Measurements from ENCODE around the gene TPRX2. TPM values are rescaled to one million over a fixed set of nuclear protein-coding genes. Genes with fewer than 3 reads are reported as not detected.

TPRX2 gene
- total and polyA plus RNA-seq, 10 of the 15 experiments (the other 5 are each of a cell fraction or from before 2014, with no cell fraction given) = not detected

- Histone ChIP-seq H3K79me2 (ENCODE audit: control insufficient read depth, insufficient read depth, low read length) (no peaks in the 10 kb centered on the region), H3K9me3 (replicated peaks; ENCODE audit: control insufficient read depth, insufficient read depth, low read length) (no peaks in the 10 kb centered on the region; the same call in 2 of the 3 replicates), H3K36me3 (ENCODE audit: control insufficient read depth in 2 of 2, insufficient read depth in 2 of 2, low read length in 1 of 2) (no peaks in the 10 kb centered on the region), H3K4me3 (no peak overlapping the region), H3K4me2 (ENCODE audit: control insufficient read depth, insufficient read depth) (no peak overlapping the region), H3K9ac (ENCODE audit: control insufficient read depth, insufficient read depth, low read length) (no peak overlapping the region), H3K27ac (ENCODE audit: control insufficient read depth, insufficient read depth) (no peak overlapping the region), H3K27me3 (replicated peaks in 1 of 2; ENCODE audit: control insufficient read depth in 2 of 2, insufficient read depth in 2 of 2, low read length in 1 of 2) (no peaks in the 10 kb centered on the region), H2AFZ (ENCODE audit: control insufficient read depth, low read depth, low read length) (no peak overlapping the region), H4K20me1 (ENCODE audit: control insufficient read depth, insufficient read depth) (no peaks in the 10 kb centered on the region), H3K4me1 (ENCODE audit: control insufficient read depth, insufficient read depth, low read length) (no peaks in the 10 kb centered on the region)
- BruUV-seq (replicated peaks) = no TSS peak
- ChIA-PET CTCF (no interaction called here), RAD21 (ENCODE audit: unreplicated experiment) (no interaction called here), POLR2A (no interaction called here), SMC1A (ENCODE audit: uncharacterized antibody, unreplicated experiment) (no interaction called here)
- DNase-seq (ENCODE audit: low read depth, low spot score) (no peak), FAIRE-seq (no peak), ATAC-seq (no peak)
- 46% methylated on average over 7 of the region's 7 CpGs for WGBS (ENCODE audit: insufficient coverage, insufficient replicate concordance, low lambda C conversion rate, missing lambda C conversion rate)
- in situ Hi-C loops (cut with MboI) = no loop called here
- intact Hi-C loops (cut with micrococcal nuclease; ENCODE audit: unreplicated experiment) = no loop called here
- TF ChIP-seq, protein P1, sequence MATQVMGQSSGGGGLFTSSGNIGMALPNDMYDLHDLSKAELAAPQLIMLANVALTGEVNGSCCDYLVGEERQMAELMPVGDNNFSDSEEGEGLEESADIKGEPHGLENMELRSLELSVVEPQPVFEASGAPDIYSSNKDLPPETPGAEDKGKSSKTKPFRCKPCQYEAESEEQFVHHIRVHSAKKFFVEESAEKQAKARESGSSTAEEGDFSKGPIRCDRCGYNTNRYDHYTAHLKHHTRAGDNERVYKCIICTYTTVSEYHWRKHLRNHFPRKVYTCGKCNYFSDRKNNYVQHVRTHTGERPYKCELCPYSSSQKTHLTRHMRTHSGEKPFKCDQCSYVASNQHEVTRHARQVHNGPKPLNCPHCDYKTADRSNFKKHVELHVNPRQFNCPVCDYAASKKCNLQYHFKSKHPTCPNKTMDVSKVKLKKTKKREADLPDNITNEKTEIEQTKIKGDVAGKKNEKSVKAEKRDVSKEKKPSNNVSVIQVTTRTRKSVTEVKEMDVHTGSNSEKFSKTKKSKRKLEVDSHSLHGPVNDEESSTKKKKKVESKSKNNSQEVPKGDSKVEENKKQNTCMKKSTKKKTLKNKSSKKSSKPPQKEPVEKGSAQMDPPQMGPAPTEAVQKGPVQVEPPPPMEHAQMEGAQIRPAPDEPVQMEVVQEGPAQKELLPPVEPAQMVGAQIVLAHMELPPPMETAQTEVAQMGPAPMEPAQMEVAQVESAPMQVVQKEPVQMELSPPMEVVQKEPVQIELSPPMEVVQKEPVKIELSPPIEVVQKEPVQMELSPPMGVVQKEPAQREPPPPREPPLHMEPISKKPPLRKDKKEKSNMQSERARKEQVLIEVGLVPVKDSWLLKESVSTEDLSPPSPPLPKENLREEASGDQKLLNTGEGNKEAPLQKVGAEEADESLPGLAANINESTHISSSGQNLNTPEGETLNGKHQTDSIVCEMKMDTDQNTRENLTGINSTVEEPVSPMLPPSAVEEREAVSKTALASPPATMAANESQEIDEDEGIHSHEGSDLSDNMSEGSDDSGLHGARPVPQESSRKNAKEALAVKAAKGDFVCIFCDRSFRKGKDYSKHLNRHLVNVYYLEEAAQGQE (IDR thresholded peaks at IDR 0.05; ENCODE audit: low read depth, low read length) = no peak
- TF ChIP-seq, protein P2, sequence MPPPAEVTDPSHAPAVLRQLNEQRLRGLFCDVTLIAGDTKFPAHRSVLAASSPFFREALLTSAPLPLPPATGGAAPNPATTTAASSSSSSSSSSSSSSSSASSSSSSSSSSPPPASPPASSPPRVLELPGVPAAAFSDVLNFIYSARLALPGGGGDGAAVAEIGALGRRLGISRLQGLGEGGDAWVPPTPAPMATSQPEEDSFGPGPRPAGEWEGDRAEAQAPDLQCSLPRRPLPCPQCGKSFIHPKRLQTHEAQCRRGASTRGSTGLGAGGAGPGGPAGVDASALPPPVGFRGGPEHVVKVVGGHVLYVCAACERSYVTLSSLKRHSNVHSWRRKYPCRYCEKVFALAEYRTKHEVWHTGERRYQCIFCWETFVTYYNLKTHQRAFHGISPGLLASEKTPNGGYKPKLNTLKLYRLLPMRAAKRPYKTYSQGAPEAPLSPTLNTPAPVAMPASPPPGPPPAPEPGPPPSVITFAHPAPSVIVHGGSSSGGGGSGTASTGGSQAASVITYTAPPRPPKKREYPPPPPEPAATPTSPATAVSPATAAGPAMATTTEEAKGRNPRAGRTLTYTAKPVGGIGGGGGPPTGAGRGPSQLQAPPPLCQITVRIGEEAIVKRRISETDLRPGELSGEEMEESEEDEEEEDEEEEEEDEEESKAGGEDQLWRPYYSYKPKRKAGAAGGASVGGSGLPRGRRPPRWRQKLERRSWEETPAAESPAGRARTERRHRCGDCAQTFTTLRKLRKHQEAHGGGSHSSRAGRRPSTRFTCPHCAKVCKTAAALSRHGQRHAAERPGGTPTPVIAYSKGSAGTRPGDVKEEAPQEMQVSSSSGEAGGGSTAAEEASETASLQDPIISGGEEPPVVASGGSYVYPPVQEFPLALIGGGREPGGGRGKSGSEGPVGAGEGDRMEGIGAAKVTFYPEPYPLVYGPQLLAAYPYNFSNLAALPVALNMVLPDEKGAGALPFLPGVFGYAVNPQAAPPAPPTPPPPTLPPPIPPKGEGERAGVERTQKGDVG (CRISPR knock-in tag; IDR thresholded peaks at IDR 0.05) = no peak
- TF ChIP-seq RBBP5 (conservative IDR thresholded peaks at IDR 0.05) (no peak), ZZZ3 (IDR thresholded peaks at IDR 0.05; ENCODE audit: control insufficient read depth, insufficient read length, low read depth) (no peak), LARP7 (IDR thresholded peaks at IDR 0.05) (no peak)
These were observed 33.1 kb downstream of the TPRX2 start for GRCh38 chr19:47891923-47892666.
